Uterus (tissue), 4 donors: ENCODE data around the gene TERF2IP. TPM values are rescaled to one million over a fixed set of nuclear protein-coding genes. Genes with fewer than 3 reads are reported as not detected.

ENCODE experiments used
- DNase-seq, 2 donors: peaks; one replicate each; pipeline ENCODE4 v3.0.0-alpha.2; 2019 to 2020
- H3K27ac ChIP-seq, 2 donors: fragments of 200-600 bp; sonication (generic); 1 replicate in 1 of 2; 2 replicates in 1 of 2; pipeline ENCODE4 v1.5.1; 2016 to 2018
- H3K27me3 ChIP-seq, 2 donors: fragments of 200-600 bp; sonication (generic); one replicate each; pipeline ENCODE4 v1.5.1; 2018 to 2019; ENCODE audit warnings: control low read depth in 1 of 2
- H3K36me3 ChIP-seq, 2 donors: fragments of 200-600 bp; sonication (generic); one replicate each; pipeline ENCODE4 v1.5.1; 2019; ENCODE audit warnings: control low read depth in 1 of 2
- H3K4me1 ChIP-seq, 2 donors: fragments of 200-600 bp; sonication (generic); one replicate each; pipeline ENCODE4 v1.5.1; 2018 to 2019; ENCODE audit warnings: control low read depth in 1 of 2
- H3K4me3 ChIP-seq, 2 donors: fragments of 200-600 bp; sonication (generic); 1 replicate in 1 of 2; 2 replicates in 1 of 2; pipeline ENCODE4 v1.5.1; 2018 to 2019; ENCODE audit warnings: mild to moderate bottlenecking in 1 of 2
- H3K9me3 ChIP-seq, 2 donors: fragments of 200-600 bp; sonication (generic); one replicate each; pipeline ENCODE4 v1.5.1; 2019; ENCODE audit warnings: control low read depth in 1 of 2
- CTCF ChIP-seq, 4 experiments: fragments of 200-600 bp in 2 of 4; fragments of 450-650 bp in 2 of 4; sonication (generic) in 2 of 4; IDR thresholded peaks; one replicate each; pipeline ENCODE4 v1.5.1; 2016 to 2019; ENCODE audit warnings: antibody characterized with exemption in 4 of 4, mild to moderate bottlenecking in 2 of 4, moderate library complexity in 1 of 4
- POLR2A ChIP-seq, 2 donors: fragments of 450-650 bp; IDR thresholded peaks; one replicate each; pipeline ENCODE4 v1.6.1; 2016; ENCODE audit warnings: antibody characterized with exemption in 2 of 2, mild to moderate bottlenecking in 1 of 2, moderate library complexity in 1 of 2
- intact Hi-C: fragments of 100-400 bp; cut with DNase I; formaldehyde crosslinking; loops from one replicate; pipeline ENCODE4 v1.15.1; 2023; ENCODE audit warnings: low total_unique reads
- total RNA-seq, 4 donors: library from RNA; depleted of rRNA in 3 of 4; stranded (reverse); fragments of >200 nt in 3 of 4; gene quantifications; one replicate each; pipeline versions ENCODE4 v1.1.0 to v1.2.4, GENCODE V29; 2014 to 2023
- donor health status: DM: yes; HTN: yes; CAD: no.

Gene TERF2IP
- total RNA-seq, 4 donors from 2014 or later = 29.5 to 74.5 (median 50.0) TPM

DNA sequence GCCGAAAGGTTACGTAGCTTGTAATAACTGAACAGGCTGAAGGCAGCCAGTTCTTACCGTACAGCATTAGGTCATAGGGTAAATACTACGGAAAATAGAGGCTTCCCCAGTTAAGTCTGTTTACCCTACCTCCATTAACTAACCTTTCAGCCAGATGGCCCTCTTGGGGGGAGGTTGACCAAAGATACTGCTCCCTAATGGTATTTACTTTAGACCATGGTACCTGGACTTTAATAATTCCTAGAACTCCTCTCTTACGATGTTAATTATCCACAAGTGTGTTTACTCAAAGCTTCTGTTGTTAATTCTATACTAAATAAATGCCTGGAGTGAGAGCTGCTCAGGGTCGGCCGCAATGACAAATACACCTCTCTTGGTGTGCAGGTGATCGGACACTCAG is 14.7 kb upstream of the TERF2IP start:
- TF ChIP-seq POLR2A (IDR thresholded peaks at IDR 0.05) (no peak), CTCF (IDR thresholded peaks at IDR 0.05) (no peak)
- Histone ChIP-seq H3K4me1 (no peaks in the 10 kb centered on the region), H3K27ac (no peak overlapping the region), H3K9me3 (no peaks in the 10 kb centered on the region), H3K4me3 (no peak overlapping the region), H3K27me3 (no peaks in the 10 kb centered on the region), H3K36me3 (no peaks in the 10 kb centered on the region)
- intact Hi-C loops = no loop called here
- DNase-seq = no peak

DNA sequence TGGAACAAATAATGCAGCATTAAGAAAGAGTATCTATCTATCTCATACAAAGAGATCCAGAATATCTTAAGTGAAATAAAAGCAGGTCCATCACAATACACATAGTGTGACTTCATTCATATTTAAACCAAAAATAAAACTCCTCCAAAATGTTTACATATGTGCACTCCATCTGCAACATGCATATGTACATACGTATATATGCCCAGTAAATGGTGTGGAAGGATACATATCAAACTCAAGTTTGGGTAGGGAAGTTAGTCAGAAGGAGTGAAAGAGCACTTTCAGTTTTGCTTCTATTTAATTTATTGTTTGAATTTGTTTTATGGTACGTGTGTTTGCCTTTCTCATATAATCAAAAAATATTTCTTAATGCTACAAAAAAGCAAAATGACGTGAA is 12.5 kb upstream of the TERF2IP start:
- no peaks in the 10 kb centered on the region for H3K27me3 ChIP-seq
- intact Hi-C loops = no loop called here
- H3K4me1 ChIP-seq = no peaks in the 10 kb centered on the region
- H3K4me3 ChIP-seq = no peak overlapping the region
- no peak overlapping the region for H3K27ac ChIP-seq
- no peaks in the 10 kb centered on the region for H3K36me3 ChIP-seq
- no peak for DNase-seq
- no peaks in the 10 kb centered on the region for H3K9me3 ChIP-seq
- no peak for TF ChIP-seq CTCF (IDR thresholded peaks at IDR 0.05)
- no peak for TF ChIP-seq POLR2A (IDR thresholded peaks at IDR 0.05)

GRCh38 chr16:75640598-75640997 is 7.0 kb upstream of the TERF2IP start:
- intact Hi-C loops = no loop called here

DNA sequence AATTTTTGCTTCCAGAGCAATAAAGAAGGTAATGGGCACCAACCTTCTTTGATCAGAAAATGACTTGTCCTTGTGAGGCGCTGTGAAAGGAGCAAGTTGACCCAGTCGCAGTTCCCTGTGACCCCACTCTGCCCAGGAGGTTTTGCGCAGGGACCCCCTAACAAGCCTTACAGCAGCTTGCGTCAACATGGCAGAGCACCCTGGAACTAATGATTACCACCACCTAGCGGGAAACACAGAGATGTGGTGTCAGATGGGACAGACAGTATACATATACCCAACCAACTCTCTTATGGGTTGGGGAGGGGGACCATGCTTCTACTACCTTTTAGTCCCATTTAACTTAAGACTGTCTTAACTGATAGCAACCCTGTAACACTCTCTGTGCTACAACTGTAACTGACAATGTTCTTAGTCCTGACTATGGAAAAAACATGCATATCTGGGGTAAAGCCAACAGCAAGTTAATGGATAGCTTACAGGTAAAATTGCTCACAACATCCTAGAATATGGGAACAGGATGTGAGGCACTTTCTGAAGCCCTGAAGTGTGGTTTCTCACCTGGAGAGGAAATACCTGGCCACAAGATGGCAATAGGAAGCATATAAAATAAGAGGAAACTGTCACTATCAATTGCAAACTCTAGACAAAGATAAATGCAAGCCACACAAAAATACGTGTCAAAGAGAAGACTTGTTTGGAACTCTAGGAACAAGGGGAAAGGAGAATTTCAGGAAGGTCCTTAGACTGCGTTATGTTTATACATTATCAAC is 3.1 kb upstream of the TERF2IP start:
- DNase-seq = no peak
- no peak overlapping the region for H3K27ac ChIP-seq
- H3K36me3 ChIP-seq = no peaks in the 10 kb centered on the region
- no peak overlapping the region for H3K4me3 ChIP-seq
- TF ChIP-seq POLR2A (IDR thresholded peaks at IDR 0.05) = no peak
- TF ChIP-seq CTCF (IDR thresholded peaks at IDR 0.05) = no peak
- no peaks in the 10 kb centered on the region for H3K27me3 ChIP-seq
- intact Hi-C loops = no loop called here
- H3K9me3 ChIP-seq = no peaks in the 10 kb centered on the region
- peaks cover 0 to 14% of the 10 kb centered on the region in 2 donors for H3K4me1 ChIP-seq

More at GRCh38 chr16:75640598-75640997, 7.0 kb upstream of the TERF2IP start:
- Histone ChIP-seq H3K27ac (no peak overlapping the region), H3K9me3 (no peaks in the 10 kb centered on the region), H3K36me3 (no peaks in the 10 kb centered on the region), H3K4me1 (peaks cover 0 to 2% of the 10 kb centered on the region in 2 donors), H3K27me3 (no peaks in the 10 kb centered on the region), H3K4me3 (no peak overlapping the region)
- no peak for DNase-seq
- TF ChIP-seq CTCF (IDR thresholded peaks at IDR 0.05) (no peak), POLR2A (IDR thresholded peaks at IDR 0.05) (no peak)

DNA sequence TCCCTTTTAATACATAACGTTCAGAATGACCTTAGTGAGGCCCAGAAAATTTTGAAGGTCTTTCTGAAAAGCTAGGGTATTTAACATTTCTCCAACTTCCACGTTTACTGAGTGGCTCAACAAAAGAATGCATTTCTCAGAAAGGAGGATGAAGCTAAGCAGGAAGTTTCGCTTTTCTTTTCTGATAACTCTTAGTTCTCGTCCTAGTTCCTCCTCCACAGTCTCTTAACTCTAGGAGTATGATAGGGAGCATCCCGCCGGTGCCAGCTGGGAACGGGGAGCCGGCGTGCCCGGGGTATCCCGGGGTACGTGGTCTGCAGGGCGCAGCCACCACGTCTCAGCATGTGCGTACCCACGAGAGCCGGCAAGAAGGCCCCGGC is 471 bp upstream of the TERF2IP start:
- no peak for DNase-seq
- Histone ChIP-seq H3K27ac (peak overlapping the region; percentile 92 to 96), H3K36me3 (no peaks in the 10 kb centered on the region), H3K4me3 (peak overlapping the region; percentile 90 to 100), H3K4me1 (peaks cover 5 to 17% of the 10 kb centered on the region in 2 donors), H3K27me3 (no peaks in the 10 kb centered on the region), H3K9me3 (no peaks in the 10 kb centered on the region)
- intact Hi-C loops = no loop called here
- TF ChIP-seq CTCF (IDR thresholded peaks at IDR 0.05) = no peak
- TF ChIP-seq POLR2A (IDR thresholded peaks at IDR 0.05) = no peak
